NT2/D1 (cell line): ENCODE data around the gene FABP1.

Source experiments
- SUZ12 ChIP-seq: IDR thresholded peaks from 2 replicates; pipeline ENCODE4 v1.6.1; 2011; ENCODE audit not compliant: insufficient read length, insufficient read depth; ENCODE audit errors: extremely low read depth
- YY1 ChIP-seq: IDR thresholded peaks from 2 replicates; pipeline ENCODE4 v1.6.1; 2011; ENCODE audit not compliant: insufficient read length, insufficient read depth
- ZNF274 ChIP-seq: IDR thresholded peaks from 2 replicates; pipeline ENCODE4 v1.6.1; 2011; ENCODE audit warnings: mild to moderate bottlenecking, low read depth, low read length

- TF ChIP-seq ZNF274 = no peak
- no peak for TF ChIP-seq YY1
- TF ChIP-seq SUZ12 = no peak
These were observed 6.0 kb upstream of the FABP1 start for GRCh38 chr2:88133875-88134274.
